ENCODE data around the gene SLC1A4. TPM values are rescaled to one million over a fixed set of nuclear protein-coding genes. Genes with fewer than 3 reads are reported as not detected.

The SLC1A4 gene
- total and polyA plus RNA-seq, 4 donors = 3.4 to 23.4 (median 9.6) TPM

GRCh38 chr2:64947885-64948284 is 41.3 kb upstream of the SLC1A4 start (continued):
- no peak for TF ChIP-seq JUND (IDR thresholded peaks at IDR 0.05)
- no peak for TF ChIP-seq ATF3 (IDR thresholded peaks at IDR 0.05)
- no peak for TF ChIP-seq FOXA2 (IDR thresholded peaks at IDR 0.05)
- TF ChIP-seq RXRA (IDR thresholded peaks at IDR 0.05) = no peak

GRCh38 chr2:64950226-64951160 is 38.7 kb upstream of the SLC1A4 start:
- Histone ChIP-seq H3K27ac (ENCODE audit: low read depth in 1 of 2, low read length in 2 of 2) (no peak overlapping the region), H3K4me1 (ENCODE audit: control insufficient read depth in 4 of 4, insufficient read depth in 4 of 4, low read length in 3 of 4) (peaks cover 0 to 9% (median 2%) of the 10 kb centered on the region in 4 donors), H3K9me3 (ENCODE audit: control insufficient read depth in 4 of 4, low read length in 3 of 4) (no peaks in the 10 kb centered on the region), H3K36me3 (ENCODE audit: control insufficient read depth in 4 of 4, insufficient read depth in 3 of 4, low read depth in 1 of 4, low read length in 3 of 4) (no peaks in the 10 kb centered on the region), H3K9ac (ENCODE audit: low read depth in 1 of 2, low read length in 2 of 2) (no peak overlapping the region), H3K27me3 (ENCODE audit: control insufficient read depth in 4 of 4, insufficient read depth in 4 of 4, low read length in 3 of 4) (no peaks in the 10 kb centered on the region), H3K4me3 (ENCODE audit: low read depth in 1 of 3, low read length in 3 of 3) (no peak overlapping the region)
- DNase-seq (ENCODE audit: low spot score) = no peak
- TF ChIP-seq RXRA (IDR thresholded peaks at IDR 0.05) (peak; percentile 43 to 53), TAF1 (conservative IDR thresholded peaks at IDR 0.05) (no peak), RAD21 (IDR thresholded peaks at IDR 0.05) (peak in 1 of 2 donors; percentile 6), HNF4A (conservative IDR thresholded peaks at IDR 0.05) (peak; percentile 76 to 77), SP1 (IDR thresholded peaks at IDR 0.05) (peak; percentile 34)
- 65% methylated on average over 14 of the region's 14 CpGs for WGBS

- no peak overlapping the region for H3K4me3 ChIP-seq (ENCODE audit: low read depth in 1 of 3, low read length in 3 of 3)
- no peaks in the 10 kb centered on the region for H3K36me3 ChIP-seq (ENCODE audit: control insufficient read depth in 4 of 4, insufficient read depth in 3 of 4, low read depth in 1 of 4, low read length in 3 of 4)
- no peak overlapping the region for H3K9ac ChIP-seq (ENCODE audit: low read depth in 1 of 2, low read length in 2 of 2)
- H3K27ac ChIP-seq (ENCODE audit: low read depth in 1 of 2, low read length in 2 of 2) = no peak overlapping the region
- TF ChIP-seq RAD21 (IDR thresholded peaks at IDR 0.05) (no peak), FOXA2 (IDR thresholded peaks at IDR 0.05) (no peak), CTCF (IDR thresholded peaks at IDR 0.05; ENCODE audit: low read depth, low read length, missing input control) (no peak), SP1 (IDR thresholded peaks at IDR 0.05) (no peak), EGR1 (IDR thresholded peaks at IDR 0.05; ENCODE audit: low read depth in 2 of 2) (no peak), REST (IDR thresholded peaks at IDR 0.05) (no peak), ATF3 (IDR thresholded peaks at IDR 0.05) (no peak), ZBTB33 (IDR thresholded peaks at IDR 0.05) (no peak), HNF4G (IDR thresholded peaks at IDR 0.05) (no peak), MAX (IDR thresholded peaks at IDR 0.05) (no peak), NR2F2 (IDR thresholded peaks at IDR 0.05) (no peak), FOXA1 (IDR thresholded peaks at IDR 0.05) (no peak)
- H3K9me3 ChIP-seq (ENCODE audit: control insufficient read depth in 4 of 4, low read length in 3 of 4) = no peaks in the 10 kb centered on the region
- no peaks in the 10 kb centered on the region for H3K27me3 ChIP-seq (ENCODE audit: control insufficient read depth in 4 of 4, insufficient read depth in 4 of 4, low read length in 3 of 4)
- peaks cover 0 to 9% (median 2%) of the 10 kb centered on the region in 4 donors for H3K4me1 ChIP-seq (ENCODE audit: control insufficient read depth in 4 of 4, insufficient read depth in 4 of 4, low read length in 3 of 4)
- DNase-seq (ENCODE audit: low spot score) = no peak
- whole genome bisulfite sequencing = 82% methylated on average over 5 of the region's 5 CpGs
Observed at GRCh38 chr2:64951306-64951953, 37.8 kb upstream of the SLC1A4 start.

Data from liver (tissue), 9 donors.